ENCODE measurements around the gene PLPPR2. TPM values are rescaled to one million over a fixed set of nuclear protein-coding genes. Genes with fewer than 3 reads are reported as not detected.
"Not testable (repeated sequence)": the region's sequence is repeated elsewhere in the genome, so short reads cannot be mapped to it uniquely, and the experiment has no call there.

PLPPR2 gene
- total RNA-seq, 1 donor from 2014 or later: 10.6 TPM

GRCh38 chr19:11346104-11346940 lies 8.9 kb upstream of the PLPPR2 start, which contains the start of the genes CCDC159 and TMEM205:
Gene CCDC159 (plus strand): TSS chr19:11346519. CDS start chr19:11346607, 88 bp downstream.
Gene TMEM205 (minus strand): TSS chr19:11346268. CDS start chr19:11345619, 649 bp downstream.
- Histone ChIP-seq H3K27ac (replicated peaks) (peak within 1 kb of the TSS; percentile 89), H3K9me3 (replicated peaks) (peaks cover 9% of the 10 kb centered on the region), H3K4me3 (peak within 1 kb of the TSS; percentile 91), H3K27me3 (ENCODE audit: low read depth) (no peaks in the 10 kb centered on the region), H3K4me1 (peaks cover 33% of the 10 kb centered on the region), H3K36me3 (peaks cover 15% of the 10 kb centered on the region)
- DNase-seq: peak; percentile 98
- TF ChIP-seq CTCF (IDR thresholded peaks at IDR 0.05; ENCODE audit: borderline replicate concordance): peak; percentile 21
- intact Hi-C loops (cut with micrococcal nuclease): no loop called here

DNA sequence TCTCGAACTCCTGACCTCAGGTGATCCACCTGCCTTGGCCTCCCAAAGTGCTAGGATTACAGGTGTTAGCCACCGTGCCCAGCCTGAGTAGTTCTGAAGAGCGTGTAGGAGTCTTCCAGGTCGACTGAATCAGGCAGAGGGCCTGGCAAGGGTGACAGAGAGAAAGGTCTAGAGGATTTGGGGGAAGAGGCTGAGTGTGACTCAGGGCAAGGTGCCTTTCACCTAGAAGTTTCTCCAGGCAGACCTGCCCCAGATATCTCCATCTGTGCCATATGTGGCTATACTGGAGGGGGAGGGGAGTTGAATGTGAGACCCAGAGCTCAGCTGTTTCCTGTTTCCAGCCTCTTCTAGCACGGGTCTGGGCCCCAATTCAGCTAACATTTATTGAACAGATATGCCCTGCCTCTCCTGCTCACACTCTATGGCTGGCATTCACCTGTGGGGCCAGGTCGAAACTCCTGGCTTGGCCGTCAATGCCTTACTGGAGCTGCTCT lies 7.6 kb upstream of the PLPPR2 start:
- Histone ChIP-seq H3K4me1 (peaks cover 33% of the 10 kb centered on the region), H3K9me3 (replicated peaks) (peaks cover 9% of the 10 kb centered on the region), H3K4me3 (no peak overlapping the region), H3K36me3 (peaks cover 3% of the 10 kb centered on the region), H3K27ac (replicated peaks) (no peak overlapping the region), H3K27me3 (ENCODE audit: low read depth) (no peaks in the 10 kb centered on the region)
- no peak for TF ChIP-seq CTCF (IDR thresholded peaks at IDR 0.05; ENCODE audit: borderline replicate concordance)
- intact Hi-C loops (cut with micrococcal nuclease): no loop called here
- no peak for DNase-seq

GRCh38 chr19:11349171-11349570 lies 6.1 kb upstream of the PLPPR2 start:
- Histone ChIP-seq H3K27me3 (ENCODE audit: low read depth) (no peaks in the 10 kb centered on the region), H3K36me3 (no peaks in the 10 kb centered on the region), H3K4me3 (no peak overlapping the region), H3K27ac (replicated peaks) (no peak overlapping the region), H3K4me1 (peaks cover 27% of the 10 kb centered on the region), H3K9me3 (replicated peaks) (peaks cover 9% of the 10 kb centered on the region)
- DNase-seq: no peak
- intact Hi-C loops (cut with micrococcal nuclease): no loop called here
- TF ChIP-seq CTCF (IDR thresholded peaks at IDR 0.05; ENCODE audit: borderline replicate concordance): no peak

DNA sequence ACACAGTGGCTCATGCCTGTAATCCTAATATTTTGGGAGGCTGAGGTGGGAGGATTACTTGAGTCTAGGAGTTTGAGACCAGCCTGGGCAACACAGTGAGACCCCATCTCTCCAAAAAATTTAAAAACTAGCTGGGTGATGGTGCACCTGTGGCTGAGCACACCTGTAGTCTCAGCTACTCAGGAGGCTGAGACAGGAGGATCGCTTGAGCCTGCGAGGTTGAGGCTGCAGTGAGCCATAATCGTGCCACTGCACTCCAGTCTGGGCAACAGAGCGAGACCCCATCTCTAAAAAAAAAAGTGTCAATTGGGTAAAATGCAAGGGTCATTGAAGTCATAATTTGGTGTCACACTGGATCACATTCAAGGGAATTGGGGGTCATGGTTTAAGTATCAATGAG lies 1.1 kb upstream of the PLPPR2 start:
- H3K36me3 ChIP-seq; H3K4me3 ChIP-seq; H3K27ac ChIP-seq (replicated peaks); DNase-seq; H3K27me3 ChIP-seq (ENCODE audit: low read depth); H3K9me3 ChIP-seq (replicated peaks); intact Hi-C loops (cut with micrococcal nuclease): not testable (repeated sequence)
- peaks cover 22% of the 10 kb centered on the region for H3K4me1 ChIP-seq

GRCh38 chr19:11356074-11356397 lies 804 bp downstream of the PLPPR2 start:
- DNase-seq: no peak
- no peaks in the 10 kb centered on the region for H3K27me3 ChIP-seq (ENCODE audit: low read depth)
- H3K4me3 ChIP-seq: peak overlapping the region; percentile 77
- H3K36me3 ChIP-seq: peaks cover 15% of the 10 kb centered on the region
- intact Hi-C loops (cut with micrococcal nuclease): no loop called here
- H3K27ac ChIP-seq (replicated peaks): peak overlapping the region; percentile 75
- no peaks in the 10 kb centered on the region for H3K9me3 ChIP-seq (replicated peaks)
- no peak for TF ChIP-seq CTCF (IDR thresholded peaks at IDR 0.05; ENCODE audit: borderline replicate concordance)
- peaks cover 25% of the 10 kb centered on the region for H3K4me1 ChIP-seq

Measured in left ventricle myocardium inferior (tissue), 1 donor.